Hepatocyte (in vitro differentiated cells): ENCODE data around the gene FASTK.

ENCODE experiments used
- EZH2 ChIP-seq: fragments of 200-600 bp; sonication (generic); IDR thresholded peaks from 2 replicates; pipeline ENCODE4 v1.6.1; 2016; ENCODE audit warnings: antibody characterized with exemption, mild to moderate bottlenecking, borderline replicate concordance
- EZH2phosphoT487 ChIP-seq: fragments of 200-600 bp; sonication (generic); IDR thresholded peaks from one replicate; pipeline ENCODE4 v1.6.1; 2018; ENCODE audit warnings: antibody characterized with exemption, mild to moderate bottlenecking, low read depth, moderate library complexity; ENCODE audit not compliant: unreplicated experiment, severe bottlenecking
- TF ChIP-seq, protein P1 (sequence below): fragments of 200-600 bp; sonication (generic); IDR thresholded peaks from 2 replicates; pipeline ENCODE4 v1.5.1; 2016; ENCODE audit warnings: antibody characterized with exemption, mild to moderate bottlenecking; ENCODE audit not compliant: poor library complexity

DNA sequence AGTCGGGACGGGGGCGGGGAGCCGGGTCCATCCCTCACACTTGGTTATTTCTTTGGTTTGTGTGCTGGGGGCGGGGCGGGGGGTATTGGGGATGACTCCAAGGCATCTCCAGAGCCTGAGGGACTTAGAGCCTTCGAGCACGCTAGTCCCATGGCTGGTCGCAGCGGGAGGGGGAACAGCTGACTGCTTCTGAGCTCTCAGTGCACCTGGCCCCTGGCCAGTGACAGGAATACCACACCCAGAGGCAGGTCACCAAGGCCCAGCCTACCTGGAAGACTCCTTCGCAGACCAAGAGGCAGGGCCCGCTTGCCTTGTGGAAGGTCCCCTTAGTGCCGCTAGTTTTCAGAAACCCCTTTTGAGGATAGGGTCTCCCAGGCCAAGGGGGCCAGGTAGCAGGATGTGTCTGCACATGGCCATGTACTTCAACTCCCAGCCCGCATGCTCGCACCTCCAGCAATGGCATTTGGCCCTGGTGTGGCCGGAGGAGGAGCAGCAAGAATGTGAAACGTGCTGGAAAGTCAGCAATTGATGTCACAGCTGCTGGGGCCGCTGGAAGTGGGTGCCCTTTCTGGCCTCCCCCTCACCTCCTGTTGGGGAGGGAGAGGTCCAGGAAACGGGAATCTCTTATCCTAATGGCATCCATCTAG is 46.0 kb upstream of the FASTK start:
- TF ChIP-seq, protein P1, sequence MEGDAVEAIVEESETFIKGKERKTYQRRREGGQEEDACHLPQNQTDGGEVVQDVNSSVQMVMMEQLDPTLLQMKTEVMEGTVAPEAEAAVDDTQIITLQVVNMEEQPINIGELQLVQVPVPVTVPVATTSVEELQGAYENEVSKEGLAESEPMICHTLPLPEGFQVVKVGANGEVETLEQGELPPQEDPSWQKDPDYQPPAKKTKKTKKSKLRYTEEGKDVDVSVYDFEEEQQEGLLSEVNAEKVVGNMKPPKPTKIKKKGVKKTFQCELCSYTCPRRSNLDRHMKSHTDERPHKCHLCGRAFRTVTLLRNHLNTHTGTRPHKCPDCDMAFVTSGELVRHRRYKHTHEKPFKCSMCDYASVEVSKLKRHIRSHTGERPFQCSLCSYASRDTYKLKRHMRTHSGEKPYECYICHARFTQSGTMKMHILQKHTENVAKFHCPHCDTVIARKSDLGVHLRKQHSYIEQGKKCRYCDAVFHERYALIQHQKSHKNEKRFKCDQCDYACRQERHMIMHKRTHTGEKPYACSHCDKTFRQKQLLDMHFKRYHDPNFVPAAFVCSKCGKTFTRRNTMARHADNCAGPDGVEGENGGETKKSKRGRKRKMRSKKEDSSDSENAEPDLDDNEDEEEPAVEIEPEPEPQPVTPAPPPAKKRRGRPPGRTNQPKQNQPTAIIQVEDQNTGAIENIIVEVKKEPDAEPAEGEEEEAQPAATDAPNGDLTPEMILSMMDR, result no peak
- TF ChIP-seq EZH2phosphoT487 (no peak), EZH2 (no peak)
